Measurements from ENCODE around the gene ADRA2B.
"Not testable (repeated sequence)": the region's sequence is repeated elsewhere in the genome, so short reads cannot be mapped to it uniquely, and the experiment has no call there.

ADRA2B gene

DNA sequence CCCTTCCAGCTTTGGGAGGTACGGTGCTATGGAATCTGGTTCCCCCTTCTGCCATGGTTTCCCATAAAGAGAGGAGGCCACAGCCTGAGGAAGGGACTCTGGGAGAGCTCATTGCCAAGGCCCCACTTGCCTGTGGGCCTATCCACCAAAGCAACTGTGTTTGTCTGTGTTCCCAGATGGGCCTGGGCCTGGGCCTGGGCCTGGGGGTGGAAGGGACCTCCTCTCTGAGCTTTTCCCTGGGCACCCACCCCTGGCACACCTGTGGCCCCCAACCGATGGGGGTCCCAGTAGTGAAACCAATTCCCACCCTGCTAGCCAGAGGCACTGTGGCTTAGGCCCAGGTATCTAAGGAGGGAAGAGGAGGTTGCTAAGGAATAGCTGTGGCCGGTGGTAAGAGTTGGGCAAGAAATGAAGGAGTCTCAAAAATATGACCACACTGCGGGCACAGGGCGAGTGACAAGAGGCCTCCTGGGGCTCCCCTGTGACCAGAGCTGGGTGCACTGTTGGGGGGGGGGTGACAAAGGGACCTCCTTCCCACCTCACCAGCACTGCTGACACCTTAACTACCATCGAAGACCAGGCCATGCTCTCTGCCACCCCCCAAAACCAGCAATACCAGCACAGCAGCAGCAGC is 33.8 kb upstream of the ADRA2B start:
- no peak for DNase-seq

DNA sequence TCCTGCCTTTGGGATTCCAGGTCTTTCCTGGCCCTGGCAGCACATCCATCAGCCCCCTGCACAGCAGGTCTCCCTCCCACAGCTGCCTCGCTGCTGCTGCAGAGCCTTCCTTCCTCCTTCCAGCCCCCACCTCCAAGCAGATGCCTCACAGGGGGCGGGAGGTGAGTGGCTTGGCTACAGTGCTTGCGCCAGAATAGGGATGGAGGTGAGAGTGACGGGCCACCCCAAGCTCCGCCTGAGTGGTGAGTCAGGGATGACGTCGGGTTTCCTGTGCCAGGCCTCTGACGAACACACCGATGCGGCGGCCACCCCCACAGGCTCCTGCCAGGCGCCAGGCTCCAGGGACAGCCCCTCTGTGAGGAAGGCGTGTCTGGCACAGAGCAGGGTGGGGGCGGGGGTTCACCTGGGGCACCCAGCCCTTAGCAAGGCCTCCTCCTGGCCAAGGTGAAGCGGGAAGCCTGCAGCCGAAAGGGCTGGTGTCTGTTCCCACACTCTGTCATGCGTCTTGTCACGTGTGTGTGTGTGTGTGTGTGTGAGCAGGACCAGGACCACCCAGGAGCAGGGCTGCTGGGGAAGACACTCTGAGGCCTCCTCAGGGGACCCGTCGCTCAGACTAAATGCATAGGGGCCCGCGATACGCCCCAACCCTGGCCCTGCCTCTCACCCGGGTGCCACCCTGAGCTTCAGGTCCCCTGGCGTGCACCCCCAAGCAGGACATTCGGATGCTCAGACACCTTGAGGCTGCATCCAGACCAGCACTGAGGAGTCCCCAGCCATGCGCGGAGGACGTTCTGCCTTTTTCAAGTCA is 32.2 kb upstream of the ADRA2B start:
- DNase-seq = peak; percentile 91

GRCh38 chr2:96147593-96148201 is 31.3 kb upstream of the ADRA2B start:
- no peak for DNase-seq

GRCh38 chr2:96146881-96147592 is 30.7 kb upstream of the ADRA2B start:
- no peak for DNase-seq

- no peak for DNase-seq
Observed at GRCh38 chr2:96146153-96146880, 29.9 kb upstream of the ADRA2B start.

DNA sequence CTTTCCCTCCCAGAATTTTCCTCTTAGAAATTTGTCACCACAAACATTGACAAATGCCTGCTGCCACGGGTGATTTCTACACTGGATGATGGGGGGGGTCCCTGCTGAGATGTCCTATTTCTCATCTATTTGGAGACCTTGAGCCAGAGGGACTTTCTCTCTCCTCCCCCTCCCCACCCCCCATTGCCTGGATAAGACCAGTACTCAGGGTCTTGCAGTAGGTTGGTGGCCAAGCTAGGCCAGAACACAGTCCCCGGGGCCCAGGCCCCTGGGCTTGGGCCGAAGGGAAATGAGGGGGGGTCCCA is 29.4 kb upstream of the ADRA2B start:
- no peak for DNase-seq

- DNase-seq = peak; percentile 80
Observed at GRCh38 chr2:96145036-96145847, 28.9 kb upstream of the ADRA2B start, which contains the start of gene DUSP2. Gene DUSP2, minus strand, starts transcription at chr2:96145440. Its CDS starts 86 bp downstream, at chr2:96145354.

DNA sequence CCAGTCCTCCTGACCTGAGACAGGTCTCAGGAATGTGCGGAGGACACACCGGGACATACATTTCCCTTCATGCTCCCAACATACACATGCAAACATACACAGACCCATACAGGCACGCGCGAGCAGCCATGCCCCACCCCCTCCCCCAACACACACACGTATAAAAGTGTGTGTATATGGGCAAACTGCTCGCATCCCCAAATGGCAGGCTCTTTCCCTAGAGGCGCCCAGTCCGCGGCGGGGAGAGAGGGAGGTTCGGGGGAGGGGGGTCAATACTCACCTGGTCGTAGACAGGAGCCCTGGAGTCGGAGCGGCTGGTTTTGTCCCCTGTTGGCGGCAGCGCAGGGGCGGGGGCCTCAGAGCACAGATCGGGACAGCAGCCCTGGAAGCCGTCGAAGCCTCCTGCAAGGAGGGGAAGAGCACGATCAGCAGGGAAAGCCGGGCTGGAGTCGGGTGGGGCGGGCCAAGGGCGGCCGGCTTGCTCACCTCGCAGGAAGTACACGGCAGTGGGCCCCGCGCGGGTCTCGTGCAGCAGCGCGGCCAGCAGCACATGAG is 28.2 kb upstream of the ADRA2B start:
- peak; percentile 38 for DNase-seq

DNA sequence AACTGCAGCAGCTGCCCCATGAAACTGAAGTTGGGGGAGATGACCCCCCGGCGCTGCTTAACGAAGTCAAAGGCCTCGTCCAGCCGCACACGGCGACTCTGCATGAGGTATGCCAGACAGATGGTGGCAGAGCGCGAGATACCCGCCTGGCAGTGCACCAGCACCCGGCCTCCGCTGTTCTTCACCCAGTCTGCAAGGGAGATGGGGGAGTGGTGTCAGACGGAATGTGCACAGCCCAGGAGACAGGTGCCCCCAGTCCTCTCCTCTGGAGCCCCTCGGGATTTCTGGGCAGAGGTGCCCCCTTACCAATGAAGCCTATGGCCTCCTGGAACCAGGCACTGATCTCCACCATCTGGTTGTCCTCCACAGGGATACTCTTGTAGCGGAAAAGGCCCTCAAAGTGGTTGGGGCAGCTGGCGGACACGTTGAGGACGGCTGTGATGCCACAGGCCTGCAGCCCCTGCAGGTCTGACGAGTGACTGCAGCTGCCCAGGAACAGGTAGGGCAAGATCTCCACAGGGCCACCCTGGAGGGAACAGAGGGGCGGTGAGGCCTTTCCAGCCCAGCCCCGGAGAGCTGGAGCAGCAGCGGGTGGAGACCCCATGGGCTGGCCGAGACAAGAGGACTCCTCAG is 27.6 kb upstream of the ADRA2B start:
- DNase-seq = no peak

DNA sequence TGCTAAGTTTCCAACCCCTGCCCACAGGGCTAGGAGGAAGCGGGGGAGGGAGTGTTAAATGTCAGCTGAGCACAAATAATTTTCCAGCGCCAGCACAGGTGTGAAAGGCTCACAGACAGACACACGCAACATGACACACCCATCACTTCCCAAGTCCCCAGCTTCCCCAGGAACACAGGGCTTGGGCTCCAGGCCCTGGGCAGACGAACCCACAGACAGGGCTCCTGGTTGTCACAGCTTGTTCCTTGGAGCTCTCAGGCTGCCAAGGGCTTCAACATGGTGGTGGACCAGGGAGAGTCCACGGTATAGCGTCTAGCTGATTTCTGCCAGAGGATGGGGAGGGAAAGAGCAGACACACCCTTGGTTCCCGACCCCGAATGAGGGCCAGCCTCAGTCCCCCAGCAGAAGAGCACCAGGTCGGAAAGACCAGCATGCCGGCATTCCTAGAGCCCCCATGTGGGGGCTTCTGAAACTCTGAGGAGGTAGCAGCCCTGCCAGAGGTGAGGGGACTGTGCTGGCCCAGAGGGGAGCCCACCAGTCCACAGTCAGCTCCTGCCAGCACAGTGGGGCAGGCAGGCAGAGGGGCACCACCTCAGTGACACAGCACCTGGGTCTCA is 27.0 kb upstream of the ADRA2B start:
- no peak for DNase-seq

DNA sequence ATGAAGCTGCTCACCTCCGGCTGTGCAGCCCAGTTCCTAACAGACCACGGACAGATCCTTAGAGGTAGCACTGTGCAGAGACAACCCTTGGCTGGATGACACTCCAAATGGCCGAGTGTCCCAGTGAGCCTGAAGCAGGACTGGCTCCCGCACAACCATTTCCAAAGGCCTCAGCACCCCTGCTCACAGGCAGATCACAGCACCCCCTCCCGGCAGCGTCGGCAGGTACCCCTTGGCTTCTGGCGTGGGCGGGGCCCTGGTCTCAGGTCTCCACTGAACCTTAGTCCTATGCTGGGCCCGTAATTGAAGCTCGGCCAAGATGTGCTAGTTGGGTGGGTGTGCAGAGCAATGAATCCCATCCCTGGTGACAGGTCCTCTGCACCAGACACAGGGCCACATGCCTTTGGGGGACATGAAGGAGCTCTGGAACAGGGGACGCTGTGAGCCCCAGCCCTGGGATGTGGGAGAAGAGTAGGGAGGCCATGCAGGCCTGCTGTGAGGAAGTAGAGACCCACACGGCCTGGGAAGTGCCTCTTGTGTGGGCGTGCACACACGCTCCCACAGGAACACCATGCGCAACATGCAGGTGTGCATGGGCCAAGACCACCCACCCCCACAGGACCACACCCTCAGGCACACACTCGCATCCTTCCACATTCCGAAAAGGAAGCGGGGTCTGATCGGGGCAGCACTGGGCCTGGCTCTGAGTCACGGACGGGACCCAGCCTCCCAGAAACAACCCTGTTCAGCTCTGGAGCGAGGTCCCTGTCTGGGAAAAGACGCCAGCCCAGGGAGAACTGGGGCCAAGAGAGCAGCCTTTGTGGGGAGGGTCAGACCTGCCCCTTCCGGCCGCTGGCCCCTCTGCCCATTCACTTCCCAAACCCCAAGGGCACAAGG is 26.1 kb upstream of the ADRA2B start:
- DNase-seq = no peak

DNA sequence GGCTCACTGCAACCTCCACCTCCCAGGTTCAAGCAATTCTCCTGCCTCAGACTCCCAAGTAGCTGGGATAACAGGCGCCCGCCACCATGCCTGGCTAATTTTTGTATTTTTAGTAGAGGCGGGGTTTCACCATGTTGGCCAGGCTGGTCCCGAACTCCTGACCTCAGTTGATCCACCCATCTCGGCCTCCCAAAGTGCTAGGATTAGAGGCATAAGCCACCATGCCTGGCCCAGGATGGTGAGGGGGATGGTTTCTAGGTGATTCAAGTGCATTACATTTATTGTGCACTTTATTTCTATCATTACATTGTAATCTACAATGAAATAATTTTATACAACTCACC is 25.2 kb upstream of the ADRA2B start:
- DNase-seq = not testable (repeated sequence)

- DNase-seq = no peak
Observed at GRCh38 chr2:96140941-96141623, 24.7 kb upstream of the ADRA2B start.

- no peak for DNase-seq
Observed at GRCh38 chr2:96139181-96139758, 22.9 kb upstream of the ADRA2B start.

DNA sequence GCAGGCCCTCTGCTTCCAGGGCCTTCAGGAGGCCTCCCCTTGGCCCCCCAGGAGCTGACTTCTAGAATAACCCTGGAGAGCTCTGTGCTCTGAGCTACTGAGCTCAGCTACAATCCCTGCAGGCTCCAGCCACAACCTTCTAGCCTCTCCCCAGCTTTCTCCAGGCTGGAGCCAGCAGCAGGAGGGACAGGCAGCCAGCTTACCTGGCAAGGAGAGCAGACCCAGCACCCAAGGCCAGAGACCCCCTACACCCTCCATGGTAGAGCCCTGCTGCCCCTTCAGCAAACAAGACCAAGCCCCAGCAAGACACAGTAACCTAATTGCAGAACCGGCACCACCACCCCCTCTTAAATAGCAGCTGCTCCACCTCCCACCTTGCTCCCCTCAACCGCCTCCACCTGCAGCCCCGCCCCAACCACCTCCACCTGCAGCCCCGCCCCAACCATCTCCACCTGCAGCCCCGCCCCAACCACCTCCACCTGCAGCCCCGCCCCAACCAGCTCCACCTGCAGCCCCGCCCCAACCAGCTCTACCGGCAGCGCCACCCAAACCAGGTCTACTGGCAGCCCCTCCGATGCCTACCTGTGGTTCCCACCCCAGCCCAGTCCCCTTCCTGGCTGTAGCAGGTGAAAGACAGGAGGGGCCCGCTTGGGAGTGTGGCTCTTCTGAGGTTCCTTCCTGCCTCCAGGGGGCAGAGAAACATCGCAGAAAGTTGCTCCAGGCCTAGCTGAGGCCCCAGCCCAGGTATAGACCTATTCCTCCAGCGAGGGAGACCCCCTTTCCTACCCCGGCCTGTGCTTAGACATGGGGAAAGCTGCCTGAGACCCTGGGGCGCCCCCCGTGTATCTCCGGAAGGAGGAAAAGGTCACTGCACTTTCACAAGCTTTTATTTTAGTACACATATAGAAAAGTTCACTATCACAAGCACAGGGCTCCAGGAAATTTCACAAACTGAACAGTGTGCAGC is 22.1 kb upstream of the ADRA2B start, which contains the start of gene ASTL:
Gene ASTL, minus strand, starts transcription at position 324 of the 967 bp plus-strand sequence. Its CDS starts 66 bp downstream, at position 258.
- DNase-seq = peak; percentile 25

GRCh38 chr2:96137321-96138178 is 21.2 kb upstream of the ADRA2B start:
- DNase-seq = no peak
